IMR-90 (cell line): ENCODE data around the gene TOP2A. TPM values are rescaled to one million over a fixed set of nuclear protein-coding genes. Genes with fewer than 3 reads are reported as not detected.

Experiments used
- ATAC-seq: fragments of 200-7000 bp; cut with Tn5 transposase; 2 replicates; pipeline ENCODE4 v1.9.1; 2020; ENCODE audit warnings: low read depth, mild to moderate bottlenecking, moderate library complexity
- BruUV-seq: library from RNA; stranded (reverse); fragments of 400-500 nt; replicated peaks from 2 replicates; lab custom pipeline; 2021; lab: Mats Ljungman, UMichigan
- CTCF ChIA-PET: fragments of 300-600 bp; formaldehyde crosslinking; extraction: SDS; loops from one replicate; lab custom pipeline; 2021; ENCODE audit warnings: antibody characterized with exemption; lab: Yijun Ruan, JAX
- POLR2A ChIA-PET: fragments of 300-600 bp; sonication (Branson Sonifier 250); formaldehyde crosslinking; loops from one replicate; lab custom pipeline; 2022; ENCODE audit warnings: antibody characterized with exemption; ENCODE audit not compliant: unreplicated experiment; lab: Charles Lee
- DNase-seq: peaks from one replicate; pipeline ENCODE4 v3.0.0; 2013
- H2AFZ ChIP-seq: replicated peaks from 2 replicates; pipeline ENCODE3; 2013; ENCODE audit warnings: low read length, mild to moderate bottlenecking; ENCODE audit not compliant: poor library complexity
- H2AK5ac ChIP-seq: 2 replicates; pipeline ENCODE4 v1.6.1; 2013; ENCODE audit warnings: low read depth, low read length, inconsistent platforms
- H2AK9ac ChIP-seq: replicated peaks from 2 replicates; pipeline ENCODE3; 2013; ENCODE audit warnings: mild to moderate bottlenecking, low read depth, low read length, moderate library complexity; ENCODE audit not compliant: poor library complexity
- H2BK120ac ChIP-seq: 2 replicates; pipeline ENCODE4 v1.6.1; 2013; ENCODE audit warnings: low read depth, low read length, inconsistent platforms
- H2BK15ac ChIP-seq: 3 replicates; pipeline ENCODE4 v1.6.1; 2013; ENCODE audit warnings: low read depth, low read length, inconsistent platforms
- H2BK20ac ChIP-seq: 2 replicates; pipeline ENCODE4 v1.6.1; 2013; ENCODE audit warnings: low read depth, mild to moderate bottlenecking, inconsistent platforms, low read length, moderate library complexity
- H2BK5ac ChIP-seq: 2 replicates; pipeline ENCODE4 v1.6.1; 2013; ENCODE audit warnings: mild to moderate bottlenecking, low read depth, low read length, inconsistent platforms; ENCODE audit not compliant: poor library complexity, severe bottlenecking
- H3K14ac ChIP-seq: replicated peaks from 2 replicates; pipeline ENCODE4 v1.6.1; 2013; ENCODE audit warnings: low read depth, low read length, inconsistent platforms
- H3K18ac ChIP-seq: 2 replicates; pipeline ENCODE4 v1.6.1; 2013; ENCODE audit warnings: low read depth, low read length, control low read depth
- H3K23ac ChIP-seq: 2 replicates; pipeline ENCODE4 v1.6.1; 2013; ENCODE audit warnings: low read depth, low read length, inconsistent platforms
- H3K27ac ChIP-seq: 2 replicates; pipeline ENCODE4 v1.5.1; 2013; ENCODE audit warnings: mild to moderate bottlenecking, control low read depth, low read length; ENCODE audit not compliant: insufficient read depth
- H3K27me3 ChIP-seq: 2 replicates; pipeline ENCODE4 v1.6.1; 2013; ENCODE audit warnings: low read length; ENCODE audit not compliant: control insufficient read depth, insufficient read depth
- H3K36me3 ChIP-seq: 2 replicates; pipeline ENCODE4 v1.6.1; 2013; ENCODE audit warnings: low read length, mixed read lengths; ENCODE audit not compliant: control insufficient read depth, insufficient read depth
- H3K4ac ChIP-seq: 2 replicates; pipeline ENCODE4 v1.6.1; 2013; ENCODE audit warnings: low read depth, low read length, inconsistent platforms
- H3K4me1 ChIP-seq: 2 replicates; pipeline ENCODE4 v1.6.1; 2013; ENCODE audit warnings: low read length, mixed read lengths; ENCODE audit not compliant: control insufficient read depth, insufficient read depth
- H3K4me2 ChIP-seq: 2 replicates; pipeline ENCODE4 v1.6.1; 2013; ENCODE audit warnings: low read depth, mild to moderate bottlenecking, control low read depth, low read length, moderate library complexity
- H3K4me3 ChIP-seq: 2 replicates; pipeline ENCODE4 v1.5.1; 2013; ENCODE audit warnings: low read depth, mild to moderate bottlenecking, control low read depth, low read length, moderate library complexity; ENCODE audit not compliant: insufficient read depth
- H3K56ac ChIP-seq: 2 replicates; pipeline ENCODE4 v1.6.1; 2013; ENCODE audit warnings: low read length, inconsistent platforms; ENCODE audit not compliant: insufficient read depth; ENCODE audit errors: extremely low read depth
- H3K79me1 ChIP-seq, 2 experiments: 2 replicates each; pipeline ENCODE4 v1.6.1; 2013; ENCODE audit warnings: low read length in 2 of 2, inconsistent platforms in 1 of 2, low read depth in 1 of 2
- H3K9ac ChIP-seq: 2 replicates; pipeline ENCODE4 v1.6.1; 2013; ENCODE audit warnings: low read depth, low read length, control low read depth
- H3K9me1 ChIP-seq: 2 replicates; pipeline ENCODE4 v1.6.1; 2013; ENCODE audit warnings: low read length, inconsistent platforms; ENCODE audit not compliant: insufficient read depth
- H3K9me3 ChIP-seq: 2 replicates; pipeline ENCODE4 v1.6.1; 2013; ENCODE audit warnings: low read length; ENCODE audit not compliant: control insufficient read depth, insufficient read depth
- H4K20me1 ChIP-seq: 2 replicates; pipeline ENCODE4 v1.6.1; 2013; ENCODE audit warnings: low read length, inconsistent platforms; ENCODE audit not compliant: insufficient read depth
- H4K5ac ChIP-seq: 2 replicates; pipeline ENCODE4 v1.6.1; 2013; ENCODE audit warnings: mild to moderate bottlenecking, low read depth, low read length, control low read depth
- H4K8ac ChIP-seq, 2 experiments: 2 replicates each; pipeline ENCODE4 v1.6.1; 2013; ENCODE audit warnings: low read depth in 2 of 2, low read length in 2 of 2, control low read depth in 1 of 2, inconsistent platforms in 1 of 2
- H4K91ac ChIP-seq: 2 replicates; pipeline ENCODE4 v1.6.1; 2013; ENCODE audit warnings: low read depth, low read length, inconsistent platforms; ENCODE audit not compliant: insufficient read depth
- FOS ChIP-seq: fragments of 150-350 bp; IDR thresholded peaks from 2 replicates; pipeline ENCODE4 v1.6.1; 2016; ENCODE audit warnings: low read depth, low read length
- MAFK ChIP-seq: IDR thresholded peaks from 2 replicates; pipeline ENCODE4 v1.6.1; 2012; ENCODE audit warnings: low read depth, low read length, improper control_type of control experiment
- NFE2L2 ChIP-seq: fragments of 150-350 bp; IDR thresholded peaks from 2 replicates; pipeline ENCODE4 v1.6.1; 2016; ENCODE audit warnings: low read depth, mild to moderate bottlenecking, low read length
- RCOR1 ChIP-seq: IDR thresholded peaks from 2 replicates; pipeline ENCODE4 v1.6.1; 2012; ENCODE audit warnings: mild to moderate bottlenecking, low read length, improper control_type of control experiment; ENCODE audit not compliant: insufficient replicate concordance
- SMC3 ChIP-seq: fragments of 150-350 bp; IDR thresholded peaks from 2 replicates; pipeline ENCODE4 v1.6.1; 2016; ENCODE audit warnings: low read depth, mild to moderate bottlenecking, antibody characterized with exemption, low read length, moderate library complexity
- WGBS, 2 experiments: methylation state at CpG; one replicate each; pipeline versions ENCODE4 v1.1.5 to v1.1.7; 2013; ENCODE audit warnings: missing lambda C conversion rate in 2 of 2; ENCODE audit not compliant: insufficient read length in 1 of 2; ENCODE audit errors: extremely low coverage in 2 of 2; 5-methylcytosine and 5-hydroxymethylcytosine counted together
- dilution Hi-C: fragments of 300-500 bp; cut with HindIII; formaldehyde crosslinking; loops from one replicate; pipeline ENCODE4 v1.14.3; 2018; ENCODE audit warnings: low sequenced_read_pairs; ENCODE audit not compliant: unreplicated experiment
- in situ Hi-C: fragments of 300-500 bp; cut with MboI; formaldehyde crosslinking; loops from 3 replicates; pipeline ENCODE4 v1.14.3; 2019; ENCODE audit warnings: low sequenced_read_pairs, inconsistent platforms, mixed read lengths
- intact Hi-C: fragments of 100-400 bp; cut with micrococcal nuclease; formaldehyde crosslinking; loops from 2 replicates; pipeline ENCODE4 v1.10.0; 2022
- polyA plus RNA-seq, 3 experiments: library from polyadenylated mRNA; depleted of rRNA; stranded (reverse); fragments of >200 nt; gene quantifications; 2 replicates each; pipeline ENCODE4 v1.2.3, GENCODE V29; 2012; ENCODE audit warnings: low replicate concordance in 1 of 3
- total RNA-seq: library from RNA; depleted of rRNA; stranded (reverse); fragments of >200 nt; gene quantifications from 2 replicates; pipeline ENCODE4 v1.2.3, GENCODE V29; 2012
- TF ChIP-seq, protein P1 (sequence below): fragments of 150-350 bp; IDR thresholded peaks from 2 replicates; pipeline ENCODE4 v1.6.1; 2017; ENCODE audit warnings: mild to moderate bottlenecking, antibody characterized with exemption, low read length, low read depth
- TF ChIP-seq, protein P2 (sequence below): conservative IDR thresholded peaks from 2 replicates; pipeline ENCODE4 v1.5.1; 2012; ENCODE audit warnings: mild to moderate bottlenecking, low read depth, low read length, improper control_type of control experiment
- TF ChIP-seq, protein P3 (sequence below): fragments of 150-350 bp; IDR thresholded peaks from 2 replicates; pipeline ENCODE4 v1.6.1; 2016; ENCODE audit warnings: low read depth, mild to moderate bottlenecking, low read length, moderate library complexity, borderline replicate concordance

Gene TOP2A
- total and polyA plus RNA-seq, 2 of the 4 experiments (the other 2 are of a cell fraction), result 43.4 to 68.5 TPM

DNA sequence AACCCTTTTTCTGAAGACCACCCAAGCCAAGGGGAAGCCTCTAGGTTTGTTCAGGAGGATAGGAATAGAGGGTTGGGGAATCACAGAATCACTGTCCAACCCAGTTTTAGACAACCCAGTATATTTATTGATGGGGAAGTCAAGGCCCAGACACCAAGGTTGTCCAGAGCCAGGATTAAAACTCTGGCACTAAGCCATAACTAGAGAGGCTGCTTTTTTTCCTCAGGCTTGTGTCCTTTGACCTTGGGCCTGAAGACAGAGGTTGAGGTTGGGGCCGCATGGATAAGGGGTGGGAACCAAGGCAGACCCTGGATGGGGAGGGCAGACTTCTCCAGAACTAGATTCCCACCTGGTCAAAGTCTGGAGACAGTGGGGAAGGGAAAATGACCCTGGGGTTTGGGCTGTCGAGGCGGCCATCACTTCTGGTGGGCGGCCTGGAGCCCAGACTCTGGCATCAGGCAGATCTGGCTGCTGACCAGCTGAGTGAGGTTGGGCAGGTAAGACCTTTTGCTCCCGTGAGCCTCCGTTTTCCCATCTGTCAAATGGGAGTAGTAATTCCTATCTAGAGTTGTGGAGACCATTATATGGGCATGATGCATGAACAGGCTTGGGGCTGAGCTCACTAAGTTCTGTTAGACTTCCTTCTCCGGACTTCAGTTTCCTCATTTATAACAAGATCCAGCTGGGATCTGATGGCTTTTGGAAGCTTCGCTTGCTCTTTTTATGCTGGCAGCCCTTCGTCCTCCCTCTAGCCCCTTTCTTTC, 43.5 kb upstream of the TOP2A start:
- Histone ChIP-seq H3K9ac (no peak overlapping the region), H2AFZ (no peak overlapping the region), H4K8ac (0 out of 4 replicates have a peak overlapping the region, but pooled peaks of 1 of the 2 experiments have one; percentile 10), H2BK20ac (no peak overlapping the region), H2AK5ac (0 out of 2 replicates have a peak overlapping the region, but pooled peaks have one; percentile 51), H4K5ac (no peak overlapping the region), H2BK5ac (peak overlapping the region; percentile 37), H3K27ac (peak overlapping the region; percentile 36; the same call in 1 of the 2 replicates), H4K20me1 (peaks cover 35% of the 10 kb centered on the region), H3K4me1 (peaks cover 29% of the 10 kb centered on the region), H2BK120ac (no peak overlapping the region), H3K4me2 (no peak overlapping the region), H3K9me1 (peaks cover 37% of the 10 kb centered on the region), H3K4ac (peak overlapping the region; percentile 26; the same call in 1 of the 2 replicates), H4K91ac (peak overlapping the region; percentile 22; the same call in 1 of the 2 replicates), H2AK9ac (peak overlapping the region; percentile 73), H3K36me3 (peaks cover 32% of the 10 kb centered on the region), H3K23ac (no peak overlapping the region), H3K27me3 (no peaks in the 10 kb centered on the region), H3K14ac (no peak overlapping the region), H3K9me3 (no peaks in the 10 kb centered on the region), H3K4me3 (no peak overlapping the region), H3K79me1 (peaks cover 0 to 28% of the 10 kb centered on the region in 2 experiments; a peak in 2 of 4 replicates), H2BK15ac (no peak overlapping the region), H3K56ac (no peak overlapping the region), H3K18ac (no peak overlapping the region)
- intact Hi-C loops (no loop called here), dilution Hi-C loops (no loop called here), in situ Hi-C loops (no loop called here)
- no TSS peak for BruUV-seq
- TF ChIP-seq MAFK, result no peak
- TF ChIP-seq FOS, result no peak
- TF ChIP-seq, protein P1, sequence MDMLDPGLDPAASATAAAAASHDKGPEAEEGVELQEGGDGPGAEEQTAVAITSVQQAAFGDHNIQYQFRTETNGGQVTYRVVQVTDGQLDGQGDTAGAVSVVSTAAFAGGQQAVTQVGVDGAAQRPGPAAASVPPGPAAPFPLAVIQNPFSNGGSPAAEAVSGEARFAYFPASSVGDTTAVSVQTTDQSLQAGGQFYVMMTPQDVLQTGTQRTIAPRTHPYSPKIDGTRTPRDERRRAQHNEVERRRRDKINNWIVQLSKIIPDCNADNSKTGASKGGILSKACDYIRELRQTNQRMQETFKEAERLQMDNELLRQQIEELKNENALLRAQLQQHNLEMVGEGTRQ, result no peak
- TF ChIP-seq SMC3, result no peak
- TF ChIP-seq, protein P2, sequence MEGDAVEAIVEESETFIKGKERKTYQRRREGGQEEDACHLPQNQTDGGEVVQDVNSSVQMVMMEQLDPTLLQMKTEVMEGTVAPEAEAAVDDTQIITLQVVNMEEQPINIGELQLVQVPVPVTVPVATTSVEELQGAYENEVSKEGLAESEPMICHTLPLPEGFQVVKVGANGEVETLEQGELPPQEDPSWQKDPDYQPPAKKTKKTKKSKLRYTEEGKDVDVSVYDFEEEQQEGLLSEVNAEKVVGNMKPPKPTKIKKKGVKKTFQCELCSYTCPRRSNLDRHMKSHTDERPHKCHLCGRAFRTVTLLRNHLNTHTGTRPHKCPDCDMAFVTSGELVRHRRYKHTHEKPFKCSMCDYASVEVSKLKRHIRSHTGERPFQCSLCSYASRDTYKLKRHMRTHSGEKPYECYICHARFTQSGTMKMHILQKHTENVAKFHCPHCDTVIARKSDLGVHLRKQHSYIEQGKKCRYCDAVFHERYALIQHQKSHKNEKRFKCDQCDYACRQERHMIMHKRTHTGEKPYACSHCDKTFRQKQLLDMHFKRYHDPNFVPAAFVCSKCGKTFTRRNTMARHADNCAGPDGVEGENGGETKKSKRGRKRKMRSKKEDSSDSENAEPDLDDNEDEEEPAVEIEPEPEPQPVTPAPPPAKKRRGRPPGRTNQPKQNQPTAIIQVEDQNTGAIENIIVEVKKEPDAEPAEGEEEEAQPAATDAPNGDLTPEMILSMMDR, result no peak
- no peak for TF ChIP-seq NFE2L2
- TF ChIP-seq RCOR1, result no peak
- TF ChIP-seq, protein P3, sequence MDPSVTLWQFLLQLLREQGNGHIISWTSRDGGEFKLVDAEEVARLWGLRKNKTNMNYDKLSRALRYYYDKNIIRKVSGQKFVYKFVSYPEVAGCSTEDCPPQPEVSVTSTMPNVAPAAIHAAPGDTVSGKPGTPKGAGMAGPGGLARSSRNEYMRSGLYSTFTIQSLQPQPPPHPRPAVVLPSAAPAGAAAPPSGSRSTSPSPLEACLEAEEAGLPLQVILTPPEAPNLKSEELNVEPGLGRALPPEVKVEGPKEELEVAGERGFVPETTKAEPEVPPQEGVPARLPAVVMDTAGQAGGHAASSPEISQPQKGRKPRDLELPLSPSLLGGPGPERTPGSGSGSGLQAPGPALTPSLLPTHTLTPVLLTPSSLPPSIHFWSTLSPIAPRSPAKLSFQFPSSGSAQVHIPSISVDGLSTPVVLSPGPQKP, result no peak
- CTCF ChIA-PET, result interaction anchor here (1.5 kb wide), 1 partner anchor 97 kb away, joined by 4 read pairs; no protein-coding TSS in a partner anchor
- DNase-seq, result no peak
- POLR2A ChIA-PET, result no interaction called here
- WGBS, 2 experiments, result 82% methylated on average over 3 of the region's 9 CpGs; no CpG with 5 or more reads in 1 of the 2 experiments
- no peak for ATAC-seq
